SU-DHL-6 (cell line): ENCODE results near the gene SMIM45.

Experiments
- H2AFZ ChIP-seq: fragments of 200-600 bp; sonication (generic); 2 replicates; pipeline ENCODE4 v1.6.1; 2014; ENCODE audit warnings: low read depth, mild to moderate bottlenecking, moderate library complexity, mixed read lengths, antibody characterized with exemption, low read length; ENCODE audit not compliant: severe bottlenecking
- H3F3A ChIP-seq: fragments of 200-600 bp; shearing (Covaris generic); 2 replicates; pipeline ENCODE4 v1.6.0; 2016; ENCODE audit warnings: antibody characterized with exemption, mild to moderate bottlenecking; ENCODE audit not compliant: insufficient read depth
- H3K27ac ChIP-seq: fragments of 200-600 bp; sonication (generic); 2 replicates; pipeline ENCODE4 v1.5.1; 2016; ENCODE audit warnings: low read depth, mild to moderate bottlenecking, low read length, moderate library complexity, mixed read lengths
- H3K27me3 ChIP-seq: fragments of 200-600 bp; sonication (generic), shearing (Covaris generic); 2 replicates; pipeline ENCODE4 v1.6.0; 2014; ENCODE audit warnings: mild to moderate bottlenecking, low read length
- H3K36me3 ChIP-seq: fragments of 200-600 bp; sonication (generic); 2 replicates; pipeline ENCODE4 v1.6.1; 2014; ENCODE audit warnings: mild to moderate bottlenecking, low read length, mixed read lengths
- H3K4me2 ChIP-seq: fragments of 300-600, 200-600 bp; shearing (Covaris generic), sonication (generic); 2 replicates; pipeline ENCODE4 v1.6.0; 2014; ENCODE audit warnings: low read length, low read depth, mild to moderate bottlenecking; ENCODE audit not compliant: poor library complexity, severe bottlenecking
- H3K4me3 ChIP-seq: fragments of 200-600 bp; sonication (generic); 2 replicates; pipeline ENCODE4 v1.5.1; 2014; ENCODE audit warnings: antibody characterized with exemption, low read length, mild to moderate bottlenecking, mixed read lengths; ENCODE audit not compliant: insufficient read depth, poor library complexity, severe bottlenecking
- H3K79me2 ChIP-seq: fragments of 200-600 bp; sonication (generic); 2 replicates; pipeline ENCODE4 v1.6.1; 2014; ENCODE audit warnings: mild to moderate bottlenecking, low read length, moderate library complexity; ENCODE audit not compliant: insufficient read depth
- H3K9ac ChIP-seq: fragments of 200-600 bp; sonication (generic); 2 replicates; pipeline ENCODE4 v1.7.0; 2014; ENCODE audit warnings: mild to moderate bottlenecking, low read length
- H3K9me2 ChIP-seq: fragments of 200-600 bp; sonication (generic); replicated peaks from 2 replicates; pipeline ENCODE4 v1.6.1; 2014; ENCODE audit warnings: low read length; ENCODE audit not compliant: insufficient read depth
- H3K9me3 ChIP-seq: fragments of 200-600 bp; sonication (generic); 2 replicates; pipeline ENCODE4 v1.6.1; 2014; ENCODE audit warnings: low read length, mixed read lengths; ENCODE audit not compliant: insufficient read depth
- H4K20me1 ChIP-seq: fragments of 200-600 bp; sonication (generic); 2 replicates; pipeline ENCODE4 v1.6.1; 2014; ENCODE audit warnings: low read depth, mild to moderate bottlenecking, antibody characterized with exemption, low read length, moderate library complexity, mixed read lengths
- EZH2phosphoT487 ChIP-seq: fragments of 200-600 bp; sonication (generic), shearing (Covaris generic); conservative IDR thresholded peaks from 2 replicates; pipeline ENCODE4 v1.6.1; 2018; ENCODE audit warnings: mild to moderate bottlenecking, antibody characterized with exemption, low read length, moderate library complexity, mixed read lengths
- TF ChIP-seq, protein P1 (sequence below): fragments of 200-600 bp; sonication (generic); IDR thresholded peaks from one replicate; pipeline ENCODE4 v1.5.1; 2017; ENCODE audit warnings: antibody characterized with exemption, mild to moderate bottlenecking, low read length, moderate library complexity; ENCODE audit not compliant: insufficient read depth, poor library complexity, severe bottlenecking

SMIM45 gene

DNA sequence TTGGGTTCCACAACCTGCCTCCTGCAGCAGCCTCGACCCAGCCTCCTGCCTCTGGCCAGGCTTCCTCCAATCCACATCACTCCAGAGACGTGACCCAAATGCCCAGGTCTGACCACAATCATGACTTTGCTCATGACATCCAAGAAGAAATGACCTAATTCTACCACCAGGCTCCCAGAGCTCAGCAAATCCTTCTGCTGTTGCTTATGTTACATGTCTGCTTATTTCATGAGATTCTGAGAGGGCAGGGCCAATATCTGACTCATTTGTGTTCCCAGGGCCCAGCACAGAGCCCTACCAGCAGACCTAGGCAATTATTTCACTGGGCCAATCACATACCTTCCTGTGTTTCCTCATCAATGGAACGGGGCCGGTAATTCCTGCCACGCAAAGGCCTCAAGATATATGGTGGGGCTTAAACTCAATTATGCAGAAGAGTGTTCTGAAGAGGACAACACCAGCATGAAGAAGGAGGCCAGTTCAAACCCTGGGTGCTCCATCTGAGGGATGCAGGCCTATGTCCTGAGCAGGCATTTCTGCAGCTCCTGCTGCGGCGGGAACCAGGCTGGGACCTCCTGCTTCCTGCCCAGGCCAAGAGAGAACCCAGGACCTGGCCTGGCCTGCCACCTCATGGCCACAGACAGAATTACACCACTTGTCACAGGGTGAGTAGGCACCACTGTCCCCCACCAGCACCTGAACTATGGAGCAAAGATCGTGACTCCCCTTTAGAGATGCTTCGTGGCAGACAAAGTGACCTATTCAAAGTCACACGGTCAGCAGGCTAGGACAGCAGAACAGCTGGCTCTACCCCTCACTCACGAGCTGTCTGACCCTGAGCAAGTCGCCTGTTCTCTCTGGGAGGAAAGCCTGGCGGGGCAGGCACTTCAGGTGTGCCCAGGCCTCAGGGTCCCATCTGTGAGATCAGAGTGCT is 10.9 kb upstream of the SMIM45 start:
- peak overlapping the region; percentile 93 for H3K27ac ChIP-seq
- peaks cover 74% of the 10 kb centered on the region for H3F3A ChIP-seq
- H2AFZ ChIP-seq, result no peak overlapping the region
- peaks cover 17% of the 10 kb centered on the region for H3K36me3 ChIP-seq
- peak overlapping the region; percentile 57 for H3K4me2 ChIP-seq
- no peak overlapping the region for H3K4me3 ChIP-seq
- H3K27me3 ChIP-seq, result no peaks in the 10 kb centered on the region
- no peak for TF ChIP-seq EZH2phosphoT487
- TF ChIP-seq, protein P1, sequence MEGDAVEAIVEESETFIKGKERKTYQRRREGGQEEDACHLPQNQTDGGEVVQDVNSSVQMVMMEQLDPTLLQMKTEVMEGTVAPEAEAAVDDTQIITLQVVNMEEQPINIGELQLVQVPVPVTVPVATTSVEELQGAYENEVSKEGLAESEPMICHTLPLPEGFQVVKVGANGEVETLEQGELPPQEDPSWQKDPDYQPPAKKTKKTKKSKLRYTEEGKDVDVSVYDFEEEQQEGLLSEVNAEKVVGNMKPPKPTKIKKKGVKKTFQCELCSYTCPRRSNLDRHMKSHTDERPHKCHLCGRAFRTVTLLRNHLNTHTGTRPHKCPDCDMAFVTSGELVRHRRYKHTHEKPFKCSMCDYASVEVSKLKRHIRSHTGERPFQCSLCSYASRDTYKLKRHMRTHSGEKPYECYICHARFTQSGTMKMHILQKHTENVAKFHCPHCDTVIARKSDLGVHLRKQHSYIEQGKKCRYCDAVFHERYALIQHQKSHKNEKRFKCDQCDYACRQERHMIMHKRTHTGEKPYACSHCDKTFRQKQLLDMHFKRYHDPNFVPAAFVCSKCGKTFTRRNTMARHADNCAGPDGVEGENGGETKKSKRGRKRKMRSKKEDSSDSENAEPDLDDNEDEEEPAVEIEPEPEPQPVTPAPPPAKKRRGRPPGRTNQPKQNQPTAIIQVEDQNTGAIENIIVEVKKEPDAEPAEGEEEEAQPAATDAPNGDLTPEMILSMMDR, result peak; percentile 72
- H4K20me1 ChIP-seq, result no peaks in the 10 kb centered on the region
- H3K79me2 ChIP-seq, result peaks cover 18% of the 10 kb centered on the region
- peak overlapping the region; percentile 32 for H3K9ac ChIP-seq
- H3K9me3 ChIP-seq, result no peaks in the 10 kb centered on the region
- no peaks in the 10 kb centered on the region for H3K9me2 ChIP-seq

DNA sequence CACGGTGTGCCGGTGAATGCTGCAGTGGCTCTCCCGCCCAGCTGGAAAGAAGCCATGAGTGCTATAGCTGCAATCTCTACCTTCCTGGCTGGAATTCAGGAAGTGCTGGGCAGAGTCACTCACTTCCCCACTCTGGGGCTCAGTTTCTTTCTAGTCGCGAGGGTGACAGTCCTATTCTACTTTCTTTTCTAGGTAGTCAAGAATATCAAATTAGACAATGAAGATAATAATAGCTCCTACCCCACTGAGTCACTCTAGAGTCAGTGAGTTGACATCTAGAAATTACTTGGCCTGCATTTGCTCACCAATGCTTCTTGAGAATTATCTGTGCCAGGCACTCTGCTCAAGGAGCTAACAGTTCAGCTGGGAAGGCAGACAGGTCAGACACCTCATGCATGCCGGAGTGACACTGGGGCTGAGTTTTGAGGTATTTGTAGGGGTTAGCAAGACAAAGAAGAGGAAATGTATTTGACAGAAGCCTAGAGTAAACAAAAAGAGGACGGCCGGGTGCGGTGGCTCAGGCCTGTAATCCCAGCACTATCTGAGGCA is 8.2 kb upstream of the SMIM45 start:
- no peak overlapping the region for H2AFZ ChIP-seq
- H3K9me3 ChIP-seq, result no peaks in the 10 kb centered on the region
- H3K4me3 ChIP-seq, result no peak overlapping the region
- peak overlapping the region; percentile 6 for H3K4me2 ChIP-seq
- H3K9ac ChIP-seq, result no peak overlapping the region; the same call in 1 of the 2 replicates
- H3K79me2 ChIP-seq, result peaks cover 23% of the 10 kb centered on the region
- H3K27me3 ChIP-seq, result no peaks in the 10 kb centered on the region
- H3K27ac ChIP-seq, result 0 out of 2 replicates have a peak overlapping the region, but pooled peaks have one; percentile 11
- H3K36me3 ChIP-seq, result peaks cover 17% of the 10 kb centered on the region
- no peaks in the 10 kb centered on the region for H4K20me1 ChIP-seq
- peaks cover 53% of the 10 kb centered on the region for H3F3A ChIP-seq
- TF ChIP-seq, protein P1, result no peak
- TF ChIP-seq EZH2phosphoT487, result no peak
- H3K9me2 ChIP-seq, result no peaks in the 10 kb centered on the region

DNA sequence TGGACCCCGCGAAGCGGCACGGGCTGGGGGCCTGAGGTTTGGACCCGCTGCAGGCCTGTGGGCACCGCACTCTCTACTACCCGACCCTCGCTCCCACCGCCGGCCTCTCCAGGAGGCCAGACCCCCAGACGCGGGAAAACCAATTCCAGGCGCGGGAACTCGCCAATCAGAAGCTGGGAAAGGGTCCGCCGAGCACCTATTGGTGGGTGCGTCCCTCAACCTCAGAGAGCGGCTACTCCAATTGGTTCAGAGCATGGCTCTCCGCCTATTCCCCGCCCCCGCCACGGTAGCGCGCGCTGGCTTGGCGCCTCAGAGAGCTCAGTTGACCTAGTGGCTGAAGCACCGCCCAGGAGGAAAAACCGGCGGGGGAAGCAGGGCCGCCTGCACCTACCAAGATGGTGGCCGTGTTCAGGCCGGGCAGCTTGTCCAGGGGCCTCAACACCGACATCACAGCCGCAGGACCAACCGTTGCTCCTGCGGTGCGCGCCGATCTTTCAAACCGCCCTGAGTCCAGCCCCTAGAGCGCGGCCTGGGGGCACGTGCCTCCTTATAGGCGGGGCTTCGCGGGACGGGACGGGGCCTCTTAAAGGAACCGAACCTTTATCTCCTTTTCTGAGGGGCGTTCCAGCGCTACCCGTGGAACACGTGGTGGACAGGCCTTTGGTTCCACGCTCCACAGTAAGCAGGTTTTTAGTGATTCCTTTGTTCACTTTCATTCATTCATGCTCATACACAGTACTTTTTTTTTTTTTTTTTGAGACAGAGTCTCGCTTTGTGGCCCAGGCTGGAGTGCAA is 5.1 kb upstream of the SMIM45 start, which contains the start of gene CENPM:
Gene CENPM (minus strand): TSS at position 524 of the 795 bp plus-strand sequence. CDS start 76 bp downstream, at position 448.
- H3K27me3 ChIP-seq, result no peaks in the 10 kb centered on the region
- H3F3A ChIP-seq, result peaks cover 22% of the 10 kb centered on the region
- H3K36me3 ChIP-seq, result peaks cover 11% of the 10 kb centered on the region
- H3K9me2 ChIP-seq, result no peaks in the 10 kb centered on the region
- peak within 1 kb of the TSS; percentile 98 for H3K9ac ChIP-seq
- H2AFZ ChIP-seq, result peak within 1 kb of the TSS; percentile 13
- TF ChIP-seq EZH2phosphoT487, result no peak
- TF ChIP-seq, protein P1, result no peak
- H3K27ac ChIP-seq, result peak within 1 kb of the TSS; percentile 92
- no peaks in the 10 kb centered on the region for H4K20me1 ChIP-seq
- H3K4me3 ChIP-seq, result peak within 1 kb of the TSS; percentile 85
- H3K9me3 ChIP-seq, result no peaks in the 10 kb centered on the region
- H3K4me2 ChIP-seq, result peak within 1 kb of the TSS; percentile 93
- H3K79me2 ChIP-seq, result peaks cover 23% of the 10 kb centered on the region
